LHCN-M2 (cell line): ENCODE data around the gene CFC1B. TPM values are rescaled to one million over a fixed set of nuclear protein-coding genes. Genes with fewer than 3 reads are reported as not detected.
"Not testable (repeated sequence)": the region's sequence is repeated elsewhere in the genome, so short reads cannot be mapped to it uniquely, and the experiment has no call there.

ENCODE experiments used
- DNase-seq: peaks from one replicate; pipeline ENCODE4 v3.0.0-alpha.2; 2012; ENCODE audit warnings: low read depth
- total RNA-seq: library from RNA; depleted of rRNA; stranded (reverse); fragments of >200 nt; gene quantifications from 2 replicates; pipeline ENCODE4 v1.2.3, GENCODE V29; 2014; rRNA removed

CFC1B gene
- total RNA-seq, 1 experiment from 2014 or later: not detected

- not testable (repeated sequence) for DNase-seq
Measured at GRCh38 chr2:130566165-130566564, 45.1 kb downstream of the CFC1B start.

GRCh38 chr2:130571929-130572328 lies 50.9 kb downstream of the CFC1B start:
- DNase-seq: not testable (repeated sequence)

GRCh38 chr2:130574230-130574629 lies 53.2 kb downstream of the CFC1B start:
- DNase-seq: not testable (repeated sequence)

GRCh38 chr2:130576209-130576784 lies 55.3 kb downstream of the CFC1B start:
- not testable (repeated sequence) for DNase-seq

GRCh38 chr2:130577559-130577958 lies 56.5 kb downstream of the CFC1B start:
- not testable (repeated sequence) for DNase-seq

Other genes starting within 250 kb of the CFC1B start
- gene IMP4, start 178.3 kb upstream of the CFC1B start, total RNA-seq: 114 and 150 TPM in 2 replicates
- gene PTPN18, start 165.2 kb upstream of the CFC1B start, total RNA-seq: 29.2 and 39.4 TPM in 2 replicates
- gene POTEI, start 11.9 kb upstream of the CFC1B start, total RNA-seq: not detected in 2 replicates
- gene CFC1, start 78.4 kb downstream of the CFC1B start, total RNA-seq: not detected in 2 replicates
- not detected in 2 replicates for gene POTEJ, start 90.2 kb downstream of the CFC1B start, total RNA-seq
- not detected in 2 replicates for gene GPR148, start 207.8 kb downstream of the CFC1B start, total RNA-seq
- not detected in 2 replicates for gene AMER3, start 234.3 kb downstream of the CFC1B start, total RNA-seq